ENCODE data around the gene ZNF566. TPM values are rescaled to one million over a fixed set of nuclear protein-coding genes. Genes with fewer than 3 reads are reported as not detected.

ZNF566 gene
- total RNA-seq, 4 donors from 2014 or later = 6.4 to 24.4 (median 7.4) TPM

DNA sequence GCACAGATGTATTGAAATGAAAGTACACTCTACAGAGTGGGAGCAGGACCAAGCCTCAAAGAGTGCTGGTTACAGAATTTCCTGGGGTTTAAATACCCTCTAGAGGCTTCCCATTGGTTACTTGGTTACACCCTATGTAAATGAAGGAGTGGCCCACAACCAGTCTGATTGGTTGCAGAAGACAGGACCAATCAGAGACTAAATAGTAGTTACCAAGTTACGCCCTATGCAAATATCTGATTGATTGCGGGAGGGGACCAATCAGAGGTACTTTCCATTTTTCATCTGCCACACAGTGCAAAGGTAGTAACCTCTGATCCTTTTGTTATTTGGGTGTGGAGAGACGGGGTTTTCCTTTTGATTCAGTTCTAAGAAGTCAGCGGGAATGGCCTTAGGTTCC lies 65.4 kb downstream of the ZNF566 start:
- Histone ChIP-seq H3K36me3 (no peaks in the 10 kb centered on the region), H3K4me1 (peaks cover 3% of the 10 kb centered on the region), H3K4me3 (no peak overlapping the region), H3K27ac (no peak overlapping the region), H3K9me3 (no peaks in the 10 kb centered on the region), H3K27me3 (peaks cover 16% of the 10 kb centered on the region)
- DNase-seq (ENCODE audit: low spot score in 2 of 2) = no peak
- 82% methylated on average over 4 of the region's 4 CpGs for WGBS
- TF ChIP-seq, protein P1, sequence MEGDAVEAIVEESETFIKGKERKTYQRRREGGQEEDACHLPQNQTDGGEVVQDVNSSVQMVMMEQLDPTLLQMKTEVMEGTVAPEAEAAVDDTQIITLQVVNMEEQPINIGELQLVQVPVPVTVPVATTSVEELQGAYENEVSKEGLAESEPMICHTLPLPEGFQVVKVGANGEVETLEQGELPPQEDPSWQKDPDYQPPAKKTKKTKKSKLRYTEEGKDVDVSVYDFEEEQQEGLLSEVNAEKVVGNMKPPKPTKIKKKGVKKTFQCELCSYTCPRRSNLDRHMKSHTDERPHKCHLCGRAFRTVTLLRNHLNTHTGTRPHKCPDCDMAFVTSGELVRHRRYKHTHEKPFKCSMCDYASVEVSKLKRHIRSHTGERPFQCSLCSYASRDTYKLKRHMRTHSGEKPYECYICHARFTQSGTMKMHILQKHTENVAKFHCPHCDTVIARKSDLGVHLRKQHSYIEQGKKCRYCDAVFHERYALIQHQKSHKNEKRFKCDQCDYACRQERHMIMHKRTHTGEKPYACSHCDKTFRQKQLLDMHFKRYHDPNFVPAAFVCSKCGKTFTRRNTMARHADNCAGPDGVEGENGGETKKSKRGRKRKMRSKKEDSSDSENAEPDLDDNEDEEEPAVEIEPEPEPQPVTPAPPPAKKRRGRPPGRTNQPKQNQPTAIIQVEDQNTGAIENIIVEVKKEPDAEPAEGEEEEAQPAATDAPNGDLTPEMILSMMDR (IDR thresholded peaks at IDR 0.05) = no peak
- TF ChIP-seq POLR2A (IDR thresholded peaks at IDR 0.05) (no peak), POLR2AphosphoS5 (IDR thresholded peaks at IDR 0.05) (no peak), EP300 (IDR thresholded peaks at IDR 0.05) (no peak)

DNA sequence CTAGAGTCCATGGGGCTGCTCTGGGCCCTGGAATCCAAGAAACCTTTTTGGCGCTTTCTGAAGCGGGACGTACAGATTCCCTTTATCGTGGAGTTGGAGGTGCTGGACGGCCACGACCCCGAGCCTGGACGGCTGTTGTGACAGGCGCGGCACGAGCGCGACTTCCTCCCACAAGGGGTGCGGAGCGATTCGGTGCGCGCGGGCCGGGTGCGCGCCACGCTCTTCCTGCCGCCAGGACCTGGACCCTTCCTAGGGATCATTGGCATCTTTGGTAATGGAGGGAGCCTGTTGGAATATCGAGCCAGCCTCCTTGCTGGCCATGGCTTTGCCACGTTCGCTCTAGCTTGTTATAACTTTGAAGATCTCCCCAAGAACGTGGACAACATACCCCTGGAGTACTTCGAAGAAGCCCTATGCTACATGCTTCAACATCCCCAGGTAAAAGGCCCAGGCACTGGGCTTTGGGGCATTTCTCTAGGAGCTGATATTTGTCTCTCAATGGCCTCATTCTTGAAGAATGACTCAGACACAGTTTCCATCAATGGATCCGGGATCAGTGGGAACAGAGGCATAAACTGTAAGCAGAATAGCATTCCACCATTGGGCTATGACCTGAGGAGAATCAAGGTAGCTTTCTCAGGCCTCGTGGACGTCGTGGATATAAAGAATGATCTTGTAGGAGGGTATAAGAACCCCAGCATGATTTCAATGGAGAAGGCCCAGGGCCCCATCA lies 67.4 kb downstream of the ZNF566 start:
- Histone ChIP-seq H3K9me3 (no peaks in the 10 kb centered on the region), H3K36me3 (no peaks in the 10 kb centered on the region), H3K27me3 (peaks cover 16% of the 10 kb centered on the region), H3K4me1 (peaks cover 13% of the 10 kb centered on the region), H3K27ac (no peak overlapping the region), H3K4me3 (peak overlapping the region; percentile 42)
- WGBS = 37% methylated on average over 18 of the region's 33 CpGs
- DNase-seq (ENCODE audit: low spot score in 2 of 2) = no peak
- TF ChIP-seq, protein P1 (IDR thresholded peaks at IDR 0.05) = no peak
- no peak for TF ChIP-seq POLR2AphosphoS5 (IDR thresholded peaks at IDR 0.05)
- TF ChIP-seq POLR2A (IDR thresholded peaks at IDR 0.05) = no peak
- TF ChIP-seq EP300 (IDR thresholded peaks at IDR 0.05) = no peak

DNA sequence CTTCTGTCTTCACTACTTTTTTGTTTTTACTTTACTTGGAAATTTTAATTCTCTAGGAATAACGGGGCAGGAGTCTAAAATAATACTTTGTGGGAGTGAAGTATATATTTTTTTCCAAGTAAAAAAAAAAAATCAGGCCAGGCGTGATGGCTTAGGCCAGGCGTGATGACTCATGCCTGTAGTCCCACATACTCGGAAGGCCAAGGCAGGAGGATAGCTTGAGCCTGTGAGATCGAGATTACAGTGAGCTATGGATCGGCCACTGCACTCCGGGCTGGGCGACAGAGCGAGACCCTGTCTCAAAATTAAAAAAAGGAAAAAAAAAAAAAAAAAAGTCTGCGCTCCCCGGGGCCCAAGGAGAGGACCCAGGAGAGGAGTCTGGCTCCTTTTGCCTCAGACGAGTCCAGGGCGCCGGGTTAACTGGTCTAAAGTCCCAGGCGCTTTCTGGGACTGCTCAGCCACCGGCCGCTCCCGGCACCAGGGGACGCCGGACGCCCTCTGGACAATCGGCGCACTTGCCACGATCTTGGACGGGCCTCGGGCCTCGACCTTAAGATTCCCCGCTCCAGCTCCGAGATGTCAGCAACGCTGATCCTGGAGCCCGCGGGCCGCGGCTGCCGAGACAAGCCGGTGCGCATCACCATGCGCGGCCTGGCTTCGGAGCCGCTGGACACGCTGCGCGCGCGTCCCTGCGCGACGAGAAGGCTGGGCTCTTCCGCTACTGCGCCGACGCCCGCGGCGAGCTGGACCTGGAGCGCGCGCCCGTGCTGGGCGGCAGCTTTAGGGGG lies 68.2 kb downstream of the ZNF566 start:
- DNase-seq (ENCODE audit: low spot score in 2 of 2) = no peak
- no peak for TF ChIP-seq EP300 (IDR thresholded peaks at IDR 0.05)
- no peak for TF ChIP-seq POLR2A (IDR thresholded peaks at IDR 0.05)
- TF ChIP-seq, protein P1 (IDR thresholded peaks at IDR 0.05) = no peak
- TF ChIP-seq POLR2AphosphoS5 (IDR thresholded peaks at IDR 0.05) = no peak
- peak overlapping the region; percentile 42 for H3K4me3 ChIP-seq
- 17% methylated on average over 52 of the region's 61 CpGs for WGBS
- H3K36me3 ChIP-seq = no peaks in the 10 kb centered on the region
- H3K9me3 ChIP-seq = no peaks in the 10 kb centered on the region
- peaks cover 16% of the 10 kb centered on the region for H3K27me3 ChIP-seq
- no peak overlapping the region for H3K27ac ChIP-seq
- peaks cover 13% of the 10 kb centered on the region for H3K4me1 ChIP-seq

DNA sequence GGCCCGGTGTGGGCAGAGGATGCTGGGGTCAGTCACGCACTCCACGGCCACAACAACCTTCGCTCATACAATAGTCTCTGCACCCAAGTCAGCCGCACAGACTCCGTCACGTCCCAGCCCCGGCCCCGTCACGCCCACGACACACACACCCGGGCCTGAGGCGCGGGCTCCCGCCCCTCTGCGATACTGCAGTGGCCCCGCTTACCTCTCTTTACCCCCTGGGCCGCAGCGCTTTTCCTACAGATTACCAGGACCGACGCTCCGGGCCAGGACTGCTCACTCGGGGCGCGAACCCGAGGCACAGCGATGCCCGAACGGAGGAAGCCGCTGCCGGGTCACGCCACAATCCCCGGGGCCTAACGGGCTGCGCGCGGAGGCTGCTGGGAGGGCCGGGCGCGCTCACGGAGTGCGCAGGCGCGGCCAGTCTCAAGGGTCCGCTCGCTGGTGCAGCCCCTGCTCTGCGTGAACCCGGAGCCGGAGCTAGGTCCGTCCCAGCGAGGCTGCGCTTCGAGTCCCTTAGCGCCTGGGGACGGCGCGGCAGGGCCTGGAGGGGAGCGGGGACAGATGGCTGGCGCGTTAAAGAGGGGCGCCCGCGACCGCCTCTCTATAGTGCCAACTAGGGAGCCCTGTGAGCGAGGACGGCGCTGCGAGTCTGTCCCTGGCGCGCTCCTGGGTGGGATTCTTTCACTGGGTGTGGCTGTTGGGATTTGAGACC lies 70.9 kb downstream of the ZNF566 start, which contains the start of gene ZFP82:
Gene ZFP82 (minus strand): TSS at position 358 of the 715 bp plus-strand sequence. CDS start 8,855 bp downstream, outside the sequence.
- Histone ChIP-seq H3K27ac (peak within 1 kb of the TSS; percentile 72), H3K27me3 (peaks cover 16% of the 10 kb centered on the region), H3K4me1 (peaks cover 13% of the 10 kb centered on the region), H3K36me3 (no peaks in the 10 kb centered on the region), H3K9me3 (no peaks in the 10 kb centered on the region), H3K4me3 (peak within 1 kb of the TSS; percentile 62)
- peak; percentile 78 to 83 for DNase-seq (ENCODE audit: low spot score in 2 of 2)
- no peak for TF ChIP-seq POLR2A (IDR thresholded peaks at IDR 0.05)
- TF ChIP-seq, protein P1 (IDR thresholded peaks at IDR 0.05) = no peak
- TF ChIP-seq EP300 (IDR thresholded peaks at IDR 0.05) = no peak
- no peak for TF ChIP-seq POLR2AphosphoS5 (IDR thresholded peaks at IDR 0.05)
- under 1% methylated on average over 17 of the region's 70 CpGs for WGBS

Data from suprapubic skin (tissue), 4 donors.